ENCODE measurements around the gene TTLL4.

DNA sequence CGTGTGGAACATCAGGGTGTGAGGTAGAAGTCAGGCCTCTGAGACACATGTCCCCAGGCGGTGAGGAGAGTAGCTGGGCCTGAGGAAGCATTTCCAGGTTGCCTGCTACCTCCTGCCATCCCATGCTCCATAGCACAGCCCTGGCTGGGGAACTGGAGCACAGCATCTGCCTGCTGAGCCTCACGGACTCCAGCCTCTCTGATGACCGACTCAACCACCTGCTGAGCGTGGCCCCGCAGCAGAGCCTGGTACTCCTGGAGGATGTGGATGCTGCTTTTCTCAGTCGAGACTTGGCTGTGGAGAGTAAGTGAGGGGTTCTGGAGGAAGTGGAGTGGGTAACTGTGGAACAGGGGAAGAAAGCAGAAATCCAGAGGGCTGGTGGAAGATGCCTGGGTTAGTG lies 48.3 kb upstream of the TTLL4 start:
- TF ChIP-seq, protein P1, sequence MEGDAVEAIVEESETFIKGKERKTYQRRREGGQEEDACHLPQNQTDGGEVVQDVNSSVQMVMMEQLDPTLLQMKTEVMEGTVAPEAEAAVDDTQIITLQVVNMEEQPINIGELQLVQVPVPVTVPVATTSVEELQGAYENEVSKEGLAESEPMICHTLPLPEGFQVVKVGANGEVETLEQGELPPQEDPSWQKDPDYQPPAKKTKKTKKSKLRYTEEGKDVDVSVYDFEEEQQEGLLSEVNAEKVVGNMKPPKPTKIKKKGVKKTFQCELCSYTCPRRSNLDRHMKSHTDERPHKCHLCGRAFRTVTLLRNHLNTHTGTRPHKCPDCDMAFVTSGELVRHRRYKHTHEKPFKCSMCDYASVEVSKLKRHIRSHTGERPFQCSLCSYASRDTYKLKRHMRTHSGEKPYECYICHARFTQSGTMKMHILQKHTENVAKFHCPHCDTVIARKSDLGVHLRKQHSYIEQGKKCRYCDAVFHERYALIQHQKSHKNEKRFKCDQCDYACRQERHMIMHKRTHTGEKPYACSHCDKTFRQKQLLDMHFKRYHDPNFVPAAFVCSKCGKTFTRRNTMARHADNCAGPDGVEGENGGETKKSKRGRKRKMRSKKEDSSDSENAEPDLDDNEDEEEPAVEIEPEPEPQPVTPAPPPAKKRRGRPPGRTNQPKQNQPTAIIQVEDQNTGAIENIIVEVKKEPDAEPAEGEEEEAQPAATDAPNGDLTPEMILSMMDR (IDR thresholded peaks at IDR 0.05): no peak
- TF ChIP-seq POLR2A (IDR thresholded peaks at IDR 0.05): no peak
